HG03342 (cell line): ENCODE data around the gene CLEC16A.
"Not testable (repeated sequence)": the region's sequence is repeated elsewhere in the genome, so short reads cannot be mapped to it uniquely, and the experiment has no call there.

Experiments used
- ATAC-seq: cut with Tn5 transposase; IDR thresholded peaks from one replicate; pipeline ENCODE4 v1.9.1; 2021; ENCODE audit warnings: mild to moderate bottlenecking, moderate library complexity; ENCODE audit not compliant: unreplicated experiment

CLEC16A gene

GRCh38 chr16:11205754-11206581 is 261.6 kb downstream of the CLEC16A start:
- ATAC-seq = no peak

GRCh38 chr16:11207646-11208045 is 263.3 kb downstream of the CLEC16A start:
- no peak for ATAC-seq

GRCh38 chr16:11208916-11209665 is 264.7 kb downstream of the CLEC16A start:
- ATAC-seq = no peak

- ATAC-seq = no peak
Observed at GRCh38 chr16:11210260-11210659, 265.9 kb downstream of the CLEC16A start.

- ATAC-seq = no peak
Observed at GRCh38 chr16:11211061-11211976, 267.0 kb downstream of the CLEC16A start.

- ATAC-seq = no peak
Observed at GRCh38 chr16:11211977-11212797, 267.8 kb downstream of the CLEC16A start.

- ATAC-seq = no peak
Observed at GRCh38 chr16:11212798-11213196, 268.4 kb downstream of the CLEC16A start.

GRCh38 chr16:11213373-11213772 is 269.0 kb downstream of the CLEC16A start:
- no peak for ATAC-seq

- no peak for ATAC-seq
Observed at GRCh38 chr16:11213799-11214198, 269.4 kb downstream of the CLEC16A start.

- no peak for ATAC-seq
Observed at GRCh38 chr16:11215935-11216556, 271.7 kb downstream of the CLEC16A start.

- ATAC-seq = no peak
Observed at GRCh38 chr16:11217651-11218603, 273.6 kb downstream of the CLEC16A start.

- no peak for ATAC-seq
Observed at GRCh38 chr16:11218604-11218962, 274.2 kb downstream of the CLEC16A start.

GRCh38 chr16:11219178-11219577 is 274.8 kb downstream of the CLEC16A start:
- ATAC-seq = no peak

- ATAC-seq = not testable (repeated sequence)
Observed at GRCh38 chr16:11220507-11220906, 276.1 kb downstream of the CLEC16A start.

GRCh38 chr16:11224096-11224893 is 279.9 kb downstream of the CLEC16A start:
- peak; percentile 37 for ATAC-seq

- ATAC-seq = peak; percentile 81
Observed at GRCh38 chr16:11224894-11225676, 280.7 kb downstream of the CLEC16A start.
